K562 (cell line): Measurements from ENCODE around the gene EMC8. TPM values are rescaled to one million over a fixed set of nuclear protein-coding genes. Genes with fewer than 3 reads are reported as not detected.

Experiments used
- ATAC-seq: fragments of 200-7000 bp; cut with Tn5 transposase; 3 replicates; pipeline ENCODE4 v1.9.1; 2020; ENCODE audit warnings: moderate library complexity
- BruUV-seq: library from RNA; stranded (reverse); fragments of 400-500 nt; replicated peaks from 2 replicates; lab custom pipeline; 2021; lab: Mats Ljungman, UMichigan
- CTCF ChIA-PET: fragments of 300-600 bp; formaldehyde crosslinking; extraction: SDS; loops from one replicate; lab custom pipeline; 2021; ENCODE audit warnings: low intra/inter-chr PET ratio; lab: Yijun Ruan, JAX
- POLR2A ChIA-PET: fragments of 300-600, 350-650 bp; sonication (Branson Sonifier 250); formaldehyde crosslinking; extraction: SDS; loops from one replicate; lab custom pipeline; 2021; ENCODE audit warnings: antibody characterized with exemption, inconsistent platforms; lab: Yijun Ruan, JAX
- DNase-seq, 4 experiments: peaks; one replicate each; pipeline versions ENCODE4 v3.0.0 to v3.0.0-alpha.2; 2011 to 2018; ENCODE audit warnings: low spot score in 3 of 4, mixed read lengths in 3 of 4; ENCODE audit errors: extremely low read depth in 1 of 4
- FAIRE-seq: peaks from 2 replicates; lab custom pipeline; 2011; peaks lifted over from hg19 to GRCh38; lab: Jason Lieb, UNC
- H2AFZ ChIP-seq: 2 replicates; pipeline ENCODE4 v1.6.0; 2011; ENCODE audit warnings: low read depth, low read length, control low read depth, inconsistent platforms
- H3K27ac ChIP-seq: fragments of 200-600 bp; 3 replicates; pipeline ENCODE4 v1.8.0; 2011; ENCODE audit warnings: low read depth, mild to moderate bottlenecking, control low read depth, inconsistent platforms, low read length, moderate library complexity, mixed read lengths; ENCODE audit errors: extremely low read depth
- H3K27me3 ChIP-seq, 2 experiments: fragments of 300-600 bp in 1 of 2; 2 replicates in 1 of 2; 3 replicates in 1 of 2; pipeline versions ENCODE4 v1.6.0 to v1.8.0; 2011; ENCODE audit warnings: inconsistent platforms in 2 of 2, low read length in 2 of 2, mild to moderate bottlenecking in 1 of 2, mixed read lengths in 1 of 2, moderate library complexity in 1 of 2; ENCODE audit not compliant: control insufficient read depth in 2 of 2, insufficient read depth in 2 of 2
- H3K36me3 ChIP-seq: fragments of 300-600 bp; 3 replicates; pipeline ENCODE4 v1.8.0; 2011; ENCODE audit warnings: mild to moderate bottlenecking, low read length, inconsistent platforms; ENCODE audit not compliant: control insufficient read depth, insufficient read depth
- H3K4me1 ChIP-seq, 2 experiments: fragments of 200-600 bp in 1 of 2; replicated peaks in 1 of 2; 2 replicates in 1 of 2; 3 replicates in 1 of 2; pipeline versions ENCODE4 v1.5.1 to v1.8.0; 2011; ENCODE audit warnings: inconsistent platforms in 2 of 2, low read length in 2 of 2, mild to moderate bottlenecking in 1 of 2, mixed read lengths in 1 of 2, moderate library complexity in 1 of 2; ENCODE audit not compliant: control insufficient read depth in 2 of 2, insufficient read depth in 2 of 2
- H3K4me2 ChIP-seq: 2 replicates; pipeline ENCODE4 v1.6.1; 2011; ENCODE audit warnings: low read length, control low read depth, inconsistent platforms, mixed read lengths; ENCODE audit not compliant: insufficient read depth
- H3K4me3 ChIP-seq: fragments of 200-600 bp; sonication (generic), shearing (Covaris generic); 2 replicates; pipeline ENCODE4 v1.5.1; 2016; ENCODE audit warnings: control low read depth, inconsistent platforms
- H3K79me2 ChIP-seq: fragments of 200-600 bp; 3 replicates; pipeline ENCODE4 v1.8.0; 2011; ENCODE audit warnings: low read length, inconsistent platforms; ENCODE audit not compliant: control insufficient read depth, insufficient read depth
- H3K9ac ChIP-seq, 2 experiments: 2 replicates each; pipeline versions ENCODE4 v1.6.0 to v1.6.1; 2011; ENCODE audit warnings: low read depth in 2 of 2, low read length in 2 of 2, control low read depth in 1 of 2, inconsistent platforms in 1 of 2, mild to moderate bottlenecking in 1 of 2, mixed read lengths in 1 of 2; ENCODE audit not compliant: insufficient read depth in 1 of 2
- H3K9me1 ChIP-seq: one replicate; pipeline ENCODE4 v1.6.0; 2011; ENCODE audit warnings: inconsistent platforms, mild to moderate bottlenecking, low read length, moderate library complexity; ENCODE audit not compliant: control insufficient read depth, insufficient read depth
- H3K9me3 ChIP-seq: replicated peaks from 2 replicates; pipeline ENCODE4 v1.5.1; 2011; ENCODE audit warnings: low read depth, low read length, inconsistent platforms; ENCODE audit not compliant: control insufficient read depth, insufficient read depth
- H4K20me1 ChIP-seq: replicated peaks from 2 replicates; pipeline ENCODE4 v1.6.1; 2011; ENCODE audit warnings: low read length, inconsistent platforms, mixed read lengths; ENCODE audit not compliant: control insufficient read depth, insufficient read depth
- WGBS: fragments of 100-300 bp; shearing (Covaris generic); methylation state at CpG from one replicate; pipeline ENCODE4 v1.1.6; 2016; ENCODE audit warnings: low coverage, mixed read lengths; ENCODE audit not compliant: insufficient coverage; ENCODE audit errors: missing lambda C conversion rate; 5-methylcytosine and 5-hydroxymethylcytosine counted together
- in situ Hi-C: fragments of 300-500 bp; cut with MboI; formaldehyde crosslinking; loops from 4 replicates; pipeline ENCODE4 v1.15.0; 2018; ENCODE audit warnings: inconsistent platforms, mixed read lengths
- intact Hi-C: fragments of 100-400 bp; cut with micrococcal nuclease; formaldehyde crosslinking; loops from 2 replicates; pipeline ENCODE4 v1.14.2; 2022
- polyA plus RNA-seq, 8 experiments: library from polyadenylated mRNA; depleted of rRNA in 4 of 8; stranded (reverse) in 5 of 8; unstranded in 3 of 8; fragments of >200 nt; fragmentation: Nextera tagmentation in 2 of 8; fragmentation: Illumina TruSeq in 1 of 8; extraction: Ambion mirVana in 2 of 8; extraction: Trizol in 1 of 8; gene quantifications; 2 replicates each; pipeline versions ENCODE4 v1.2.1 to v1.2.3, GENCODE V29; 2011 to 2014; ENCODE audit warnings: inconsistent platforms in 1 of 8, missing spikeins in 1 of 8
- total RNA-seq, 7 experiments: library from RNA; depleted of rRNA in 6 of 7; stranded (reverse); fragments of >200 nt in 6 of 7; fragmentation: Illumina TruSeq in 2 of 7; extraction: Trizol in 2 of 7; gene quantifications; 2 replicates each; pipeline versions ENCODE4 v1.2.1 to v1.2.3, GENCODE V29; 2011 to 2021; ENCODE audit warnings: low replicate concordance in 1 of 7
- TF ChIP-seq, protein P1 (sequence below): fragments of 250-450 bp; sonication (Bioruptor Pico); IDR thresholded peaks from 2 replicates; pipeline ENCODE4 v1.4.0; 2020; ENCODE audit warnings: mild to moderate bottlenecking

Gene EMC8
- total and polyA plus RNA-seq, 9 of the 15 experiments (the other 6 are each of a cell fraction or from before 2014, with no cell fraction given) = 11.4 to 81.8 (median 48.6) TPM

DNA sequence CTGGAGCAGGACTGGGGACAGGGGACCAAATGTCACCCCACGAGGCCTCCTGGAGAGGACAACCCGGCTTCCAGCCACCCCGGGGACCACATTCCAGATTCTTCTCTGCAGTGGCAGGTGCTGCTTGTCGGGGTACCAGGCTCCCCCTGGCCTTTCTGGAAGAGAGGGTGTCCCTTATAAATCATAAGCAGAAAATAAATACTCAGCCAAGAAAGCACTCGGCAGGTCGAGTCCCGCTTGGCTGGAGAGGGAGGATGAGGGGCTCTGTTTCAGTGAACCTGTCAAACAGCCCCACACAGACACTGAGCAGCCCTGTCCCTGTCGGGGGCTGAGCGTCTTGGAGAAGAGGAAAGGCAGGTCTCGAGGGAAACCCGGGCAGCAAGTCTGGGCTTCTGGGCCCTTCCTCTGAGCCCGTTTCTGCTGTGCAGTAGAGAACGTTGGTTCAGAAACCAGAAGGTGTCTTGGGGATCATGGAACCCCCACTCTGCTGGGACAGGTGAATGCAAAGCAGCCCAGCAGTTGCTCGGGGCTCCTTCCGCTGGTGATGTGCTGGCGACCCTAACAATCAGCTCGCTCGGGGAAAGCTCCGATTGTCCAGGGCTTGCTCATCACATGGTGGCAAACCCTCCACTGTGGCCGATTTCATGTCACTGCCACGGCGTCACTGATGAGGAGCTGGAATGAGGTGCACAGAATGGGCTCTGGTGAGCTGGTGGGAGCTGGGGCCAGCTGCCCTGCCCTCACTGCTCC lies 36.8 kb upstream of the EMC8 start:
- ATAC-seq = no peak

More for the DNA sequence above, 36.8 kb upstream of the EMC8 start:
- H3K9me1 ChIP-seq = peaks cover 3% of the 10 kb centered on the region
- H3K4me2 ChIP-seq = no peak overlapping the region
- H2AFZ ChIP-seq = no peak overlapping the region
- no peaks in the 10 kb centered on the region for H3K36me3 ChIP-seq
- BruUV-seq = no TSS peak
- peaks cover 37 to 55% of the 10 kb centered on the region in 2 experiments for H3K27me3 ChIP-seq
- ChIA-PET CTCF (no interaction called here), POLR2A (no interaction called here)
- H3K27ac ChIP-seq = no peak overlapping the region
- H3K4me3 ChIP-seq = no peak overlapping the region
- DNase-seq (no peak), FAIRE-seq (no peak)
- intact Hi-C loops (no loop called here), in situ Hi-C loops (no loop called here)
- no peaks in the 10 kb centered on the region for H3K79me2 ChIP-seq
- no peak overlapping the region for H3K9ac ChIP-seq
- H3K4me1 ChIP-seq = peaks cover 0 to 5% of the 10 kb centered on the region in 2 experiments; a peak in 1 of 5 replicates
- TF ChIP-seq, protein P1, sequence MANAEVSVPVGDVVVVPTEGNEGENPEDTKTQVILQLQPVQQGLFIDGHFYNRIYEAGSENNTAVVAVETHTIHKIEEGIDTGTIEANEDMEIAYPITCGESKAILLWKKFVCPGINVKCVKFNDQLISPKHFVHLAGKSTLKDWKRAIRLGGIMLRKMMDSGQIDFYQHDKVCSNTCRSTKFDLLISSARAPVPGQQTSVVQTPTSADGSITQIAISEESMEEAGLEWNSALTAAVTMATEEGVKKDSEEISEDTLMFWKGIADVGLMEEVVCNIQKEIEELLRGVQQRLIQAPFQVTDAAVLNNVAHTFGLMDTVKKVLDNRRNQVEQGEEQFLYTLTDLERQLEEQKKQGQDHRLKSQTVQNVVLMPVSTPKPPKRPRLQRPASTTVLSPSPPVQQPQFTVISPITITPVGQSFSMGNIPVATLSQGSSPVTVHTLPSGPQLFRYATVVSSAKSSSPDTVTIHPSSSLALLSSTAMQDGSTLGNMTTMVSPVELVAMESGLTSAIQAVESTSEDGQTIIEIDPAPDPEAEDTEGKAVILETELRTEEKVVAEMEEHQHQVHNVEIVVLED (CRISPR knock-in tag) = no peak
- no peaks in the 10 kb centered on the region for H3K9me3 ChIP-seq
- peaks cover 3% of the 10 kb centered on the region; the same call in 1 of the 2 replicates for H4K20me1 ChIP-seq
- WGBS = 2% methylated on average over 22 of the region's 22 CpGs
